Stimulated activated CD4-positive, alpha-beta T cell treated with anti-CD3 and anti-CD28 coated beads, Interleukin-4, amount 100 ng/mL, for 24 hours (primary cell): Measurements from ENCODE around the gene TMEM266.

ENCODE experiments used
- DNase-seq: peaks from one replicate; pipeline ENCODE4 v3.0.0-alpha.2; 2020

TMEM266 gene

DNA sequence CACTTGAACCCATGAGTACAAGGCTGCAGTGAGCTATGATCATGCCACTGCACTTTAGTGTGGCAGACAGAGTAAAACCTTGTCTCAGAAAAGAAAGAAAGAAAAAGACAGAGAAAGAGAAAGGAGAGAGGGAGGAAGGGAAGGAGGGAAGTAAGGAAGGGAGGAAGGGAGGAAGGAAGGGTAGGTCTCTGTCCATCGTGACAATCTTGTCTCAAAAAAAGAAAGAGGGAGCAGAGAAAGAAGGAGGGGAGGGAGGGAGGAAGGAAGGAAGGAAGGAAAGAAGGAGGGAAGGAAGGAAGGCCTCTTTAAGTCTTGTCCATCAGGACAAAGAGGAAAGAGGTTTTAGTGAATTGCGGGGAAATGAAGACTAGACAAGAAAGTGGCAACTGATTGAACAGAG, 129.3 kb downstream of the TMEM266 start:
- DNase-seq, result no peak

DNA sequence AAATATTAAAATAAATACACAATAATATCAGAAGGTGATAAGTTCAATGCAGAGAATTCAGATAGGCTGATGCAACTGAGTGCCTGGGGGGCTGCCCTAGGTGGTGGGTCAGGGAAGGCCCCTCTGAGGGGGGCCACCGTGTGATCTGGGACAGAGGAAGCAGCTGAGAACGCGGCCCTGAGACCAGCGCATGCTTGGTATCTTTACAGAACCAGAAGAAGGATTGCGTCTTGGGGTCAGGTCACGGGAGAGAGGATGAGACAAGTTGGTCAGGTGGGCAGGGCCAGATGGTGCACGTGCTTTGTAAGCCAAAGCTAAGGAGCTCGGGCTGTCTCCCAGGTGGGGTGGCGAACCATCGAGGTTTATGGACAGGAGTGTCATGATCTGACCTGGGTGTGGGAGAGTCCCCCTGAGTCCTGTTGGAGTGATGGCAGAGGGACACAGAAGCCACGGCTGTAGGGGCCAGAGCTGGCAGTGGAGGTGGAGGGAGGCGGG, 130.3 kb downstream of the TMEM266 start:
- no peak for DNase-seq

DNA sequence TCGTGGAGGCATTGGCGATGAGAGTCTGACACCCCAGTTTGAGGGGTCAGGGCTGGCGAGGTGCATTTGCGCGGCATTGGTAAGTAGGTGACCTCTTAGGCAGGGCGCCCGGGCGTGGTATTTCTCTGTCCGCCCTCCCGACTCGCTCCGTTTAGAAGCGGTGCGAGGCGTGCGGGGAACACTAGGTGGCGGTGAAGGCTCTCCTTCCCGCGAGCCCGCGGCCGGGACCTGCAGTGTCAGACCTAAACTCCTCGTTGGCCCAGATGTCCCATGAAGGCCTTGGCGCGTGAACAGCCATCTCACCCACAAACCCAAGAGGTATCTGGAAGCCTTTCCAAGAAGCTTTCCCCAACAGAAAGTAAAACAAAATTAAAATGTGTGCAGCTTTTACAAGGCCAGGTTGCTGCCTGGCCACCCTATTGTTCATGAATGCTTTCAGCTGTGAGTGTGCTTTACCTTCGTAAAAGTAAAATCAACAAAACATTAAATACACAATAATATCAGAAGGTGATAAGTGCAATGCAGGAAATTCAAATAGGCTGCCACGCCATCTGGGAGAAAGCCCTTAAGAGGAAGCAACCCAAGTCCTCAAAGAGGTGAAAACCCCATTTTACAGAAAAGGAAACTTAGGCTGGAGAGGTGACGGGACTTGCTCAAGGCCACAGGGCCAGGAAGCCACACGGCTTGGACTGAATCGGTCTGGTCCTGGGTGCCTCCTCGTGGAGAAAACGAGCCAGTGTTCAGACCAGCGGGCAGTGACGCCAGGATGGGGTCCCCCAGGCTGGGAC, 131.2 kb downstream of the TMEM266 start:
- DNase-seq, result peak; percentile 72

DNA sequence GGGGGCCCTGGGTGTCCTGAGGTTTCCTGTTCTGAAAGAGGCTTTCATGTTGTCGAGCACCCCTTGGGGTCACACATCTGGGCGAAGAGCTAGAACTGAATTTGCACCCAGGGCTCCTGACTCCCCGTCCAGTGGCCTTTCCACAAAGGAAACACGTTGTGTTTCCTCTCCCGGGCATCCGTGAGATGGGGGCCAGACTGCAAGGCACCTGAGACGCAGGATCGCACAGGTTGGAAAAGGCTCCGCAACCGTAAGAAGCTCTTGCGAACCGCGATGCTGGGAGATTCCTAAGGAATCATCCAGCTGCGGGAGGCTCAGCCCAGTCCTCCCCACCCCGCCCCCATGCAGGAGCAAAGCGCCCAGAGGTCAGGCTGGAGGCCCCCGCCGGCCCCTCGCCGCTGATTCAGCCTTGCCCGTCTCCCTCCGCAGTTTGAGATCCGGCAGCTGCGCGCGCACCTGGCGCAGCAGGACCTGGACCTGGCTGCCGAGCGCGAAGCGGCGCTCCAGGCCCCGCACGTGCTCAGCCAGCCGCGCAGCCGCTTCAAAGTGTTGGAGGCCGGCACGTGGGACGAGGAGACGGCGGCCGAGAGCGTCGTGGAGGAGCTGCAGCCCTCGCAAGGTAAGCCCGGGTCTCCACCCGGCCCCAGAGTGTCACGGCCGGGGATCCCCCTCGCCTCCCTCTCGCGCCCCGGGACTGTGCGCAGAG, 131.9 kb downstream of the TMEM266 start:
- DNase-seq, result no peak

DNA sequence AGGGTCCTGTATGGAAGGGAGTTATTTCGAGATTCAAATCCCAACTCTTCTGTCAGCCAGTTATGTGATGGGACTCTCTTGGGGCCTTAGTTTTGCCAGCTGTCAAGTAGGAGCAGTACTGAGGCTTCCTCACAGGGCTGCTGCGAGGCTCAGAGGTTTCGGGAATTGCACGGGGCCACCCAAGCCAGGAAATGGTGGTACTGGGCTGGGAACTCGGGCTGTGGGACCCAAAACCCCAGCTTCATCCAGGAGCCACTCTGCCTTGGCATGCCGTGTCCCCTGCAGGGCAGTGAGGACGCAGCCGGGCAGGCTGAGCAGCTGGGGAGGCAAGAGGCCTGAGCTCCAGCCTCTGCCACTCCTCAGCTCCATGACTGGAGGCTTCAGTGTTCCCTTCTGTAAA, 132.9 kb downstream of the TMEM266 start:
- DNase-seq, result no peak

DNA sequence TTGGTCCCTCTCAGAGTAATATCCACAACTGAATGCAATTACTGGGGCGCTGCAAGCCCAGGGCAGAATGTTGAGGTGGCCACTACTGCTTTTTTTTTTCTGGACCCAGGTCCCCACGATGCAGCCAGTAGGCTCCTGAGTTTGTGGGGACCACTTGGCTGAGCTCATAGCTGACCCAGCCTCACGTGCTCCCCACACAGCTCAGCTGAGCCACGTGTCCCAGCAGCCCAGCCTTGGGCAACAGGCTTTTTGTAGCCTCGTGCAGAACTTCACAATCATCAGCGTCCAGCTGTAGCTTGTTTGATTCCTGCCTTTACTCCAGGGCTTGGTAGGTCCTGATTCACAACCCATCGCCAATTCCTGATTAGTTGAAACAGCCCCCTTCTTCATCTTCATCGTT, 134.1 kb downstream of the TMEM266 start:
- no peak for DNase-seq

DNA sequence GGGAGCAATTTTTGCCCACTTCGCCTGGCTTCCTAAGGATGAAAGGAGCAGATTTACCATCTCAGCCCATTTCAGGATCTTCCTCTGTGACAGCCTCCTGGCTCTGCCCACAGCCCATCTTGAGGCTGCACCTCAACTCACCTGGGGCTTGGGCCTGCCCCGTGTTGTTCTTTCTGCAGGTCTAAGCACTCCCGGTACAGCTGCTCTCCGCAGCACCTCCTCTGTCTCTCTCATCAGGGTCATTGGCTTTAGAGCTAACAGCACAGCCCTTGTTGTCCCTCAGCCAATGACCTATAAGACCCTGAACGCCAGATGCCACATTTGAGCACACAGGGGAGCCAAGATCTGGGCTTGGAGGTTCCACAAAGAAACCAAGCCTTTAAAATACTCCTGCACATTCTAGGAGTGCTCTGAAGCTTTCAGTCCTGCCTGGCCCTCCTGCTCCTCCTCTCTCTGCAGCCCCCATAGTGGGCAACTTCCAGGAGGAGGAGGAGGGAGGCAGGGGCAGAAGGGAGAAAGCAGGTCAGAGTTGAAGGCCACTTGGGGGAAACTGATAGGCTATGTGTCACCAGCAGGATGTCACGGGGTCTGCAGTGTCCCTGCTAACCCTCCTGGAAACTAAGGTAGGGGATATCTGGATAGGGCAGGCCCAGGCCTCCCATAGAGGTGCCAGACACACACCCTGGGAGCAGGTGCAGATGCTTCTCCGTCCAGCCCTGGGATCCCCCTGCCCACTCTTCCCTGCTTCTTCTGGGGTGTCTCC, 135.9 kb downstream of the TMEM266 start:
- DNase-seq, result no peak

DNA sequence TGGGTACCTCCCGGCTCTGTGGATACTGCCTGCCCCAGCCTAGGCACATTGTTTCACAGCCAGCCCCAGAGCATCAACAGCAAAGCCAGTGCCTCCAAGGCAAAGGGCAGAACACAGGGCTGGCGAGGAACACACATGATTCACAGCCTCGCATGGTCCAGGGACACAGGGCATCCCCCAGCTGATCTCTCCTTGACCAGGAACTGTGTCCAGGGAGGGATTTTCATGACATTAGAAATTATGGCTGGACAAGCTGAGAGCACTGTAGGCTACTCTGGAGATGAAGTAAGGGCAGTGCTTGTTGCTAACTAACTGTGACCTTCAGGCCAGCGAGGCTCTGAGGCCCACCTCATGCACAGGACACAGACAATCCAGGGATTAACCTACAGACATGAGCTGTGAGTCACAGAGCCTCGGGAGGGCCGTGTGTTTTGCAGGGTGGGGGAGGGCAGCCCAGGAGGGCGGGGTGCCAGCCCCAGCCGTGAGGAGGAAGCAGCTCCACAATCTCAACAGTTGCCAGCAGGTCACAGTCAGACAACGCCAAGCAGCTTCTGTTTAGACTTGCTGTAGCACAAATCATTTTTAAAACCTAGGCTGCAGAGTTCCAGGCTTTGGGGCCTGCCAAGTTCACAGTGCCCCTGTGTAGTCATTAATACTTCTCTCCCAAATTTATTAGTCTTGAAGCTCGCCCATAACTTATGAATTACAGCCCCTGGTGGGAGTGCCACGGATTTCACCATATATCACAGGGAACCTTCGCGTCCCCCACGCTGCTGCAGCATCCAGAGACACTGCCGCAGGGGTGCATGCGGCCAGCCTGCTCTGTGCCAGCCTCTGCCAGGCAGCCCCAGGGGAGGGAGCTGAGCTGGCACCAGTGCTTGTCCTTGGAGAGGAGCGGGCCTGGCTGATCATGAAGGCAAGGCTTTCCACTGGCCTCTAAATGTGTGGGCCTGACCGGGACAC, 136.8 kb downstream of the TMEM266 start:
- no peak for DNase-seq

DNA sequence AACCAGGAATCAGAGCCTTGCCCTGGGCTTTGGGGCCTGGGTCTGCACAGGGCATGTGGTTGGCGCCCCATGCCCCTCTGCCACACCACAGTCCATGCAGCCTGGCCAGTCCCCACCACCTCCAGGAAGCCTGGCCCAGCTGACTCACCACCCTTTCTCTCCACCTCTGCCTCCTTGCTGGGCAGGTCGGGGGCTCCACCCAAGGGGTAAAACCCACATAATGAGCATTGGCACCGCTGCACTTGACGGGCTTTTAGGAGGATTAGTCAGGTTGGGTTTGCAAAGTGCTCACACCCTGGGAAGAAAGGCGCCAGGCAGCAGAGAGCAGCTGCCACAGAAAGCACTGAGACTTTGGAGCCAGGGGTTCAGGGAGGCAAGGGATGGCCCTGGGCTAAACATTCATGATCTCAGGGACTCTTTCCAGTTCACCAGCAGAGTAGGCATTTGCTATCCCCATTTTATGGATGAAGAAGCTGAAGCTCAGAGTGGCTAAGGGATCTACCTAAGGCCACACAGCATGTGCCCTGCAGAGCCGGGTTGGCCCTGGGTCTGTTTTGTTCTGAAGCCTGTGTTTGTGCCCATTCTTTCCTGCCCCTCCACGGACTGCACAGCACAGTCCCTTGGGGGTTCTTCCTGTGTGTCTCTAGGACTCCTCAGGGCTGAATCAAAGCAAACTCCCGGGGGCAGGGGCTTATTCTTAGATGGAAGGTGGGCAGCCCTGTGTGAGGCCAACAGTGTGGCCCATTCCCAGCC, 138.1 kb downstream of the TMEM266 start:
- no peak for DNase-seq

DNA sequence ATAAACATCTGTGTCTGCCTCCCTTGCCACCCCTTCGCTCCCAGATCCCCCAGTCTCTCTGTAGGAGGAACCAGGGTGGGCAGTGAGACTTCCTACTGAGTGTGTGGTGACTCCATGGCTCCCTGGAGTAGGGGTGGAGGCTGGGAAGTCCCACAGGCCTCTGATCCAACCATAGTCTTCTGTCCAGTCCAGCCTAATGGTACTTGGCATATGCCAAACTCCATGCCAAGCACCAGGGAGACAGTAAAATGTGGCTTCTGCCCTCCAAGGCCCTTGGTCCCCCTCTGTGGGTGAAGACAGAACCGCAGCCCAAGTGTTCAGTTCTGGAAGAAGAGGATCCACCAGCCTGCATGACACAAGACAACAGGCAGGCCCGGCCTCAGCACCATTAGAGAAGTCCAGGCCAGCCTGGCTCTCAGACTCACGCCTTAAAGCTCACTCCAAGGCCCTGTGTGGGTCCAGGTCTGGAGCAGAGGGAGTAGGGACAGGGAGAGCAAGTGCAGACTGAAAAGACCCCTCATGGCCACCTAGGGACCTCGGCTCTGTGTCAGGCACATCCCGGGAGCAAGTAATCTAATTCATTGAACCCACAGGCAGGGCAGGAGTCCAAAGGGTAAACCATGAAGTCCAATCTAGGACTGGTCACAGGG, 138.8 kb downstream of the TMEM266 start:
- DNase-seq, result no peak

DNA sequence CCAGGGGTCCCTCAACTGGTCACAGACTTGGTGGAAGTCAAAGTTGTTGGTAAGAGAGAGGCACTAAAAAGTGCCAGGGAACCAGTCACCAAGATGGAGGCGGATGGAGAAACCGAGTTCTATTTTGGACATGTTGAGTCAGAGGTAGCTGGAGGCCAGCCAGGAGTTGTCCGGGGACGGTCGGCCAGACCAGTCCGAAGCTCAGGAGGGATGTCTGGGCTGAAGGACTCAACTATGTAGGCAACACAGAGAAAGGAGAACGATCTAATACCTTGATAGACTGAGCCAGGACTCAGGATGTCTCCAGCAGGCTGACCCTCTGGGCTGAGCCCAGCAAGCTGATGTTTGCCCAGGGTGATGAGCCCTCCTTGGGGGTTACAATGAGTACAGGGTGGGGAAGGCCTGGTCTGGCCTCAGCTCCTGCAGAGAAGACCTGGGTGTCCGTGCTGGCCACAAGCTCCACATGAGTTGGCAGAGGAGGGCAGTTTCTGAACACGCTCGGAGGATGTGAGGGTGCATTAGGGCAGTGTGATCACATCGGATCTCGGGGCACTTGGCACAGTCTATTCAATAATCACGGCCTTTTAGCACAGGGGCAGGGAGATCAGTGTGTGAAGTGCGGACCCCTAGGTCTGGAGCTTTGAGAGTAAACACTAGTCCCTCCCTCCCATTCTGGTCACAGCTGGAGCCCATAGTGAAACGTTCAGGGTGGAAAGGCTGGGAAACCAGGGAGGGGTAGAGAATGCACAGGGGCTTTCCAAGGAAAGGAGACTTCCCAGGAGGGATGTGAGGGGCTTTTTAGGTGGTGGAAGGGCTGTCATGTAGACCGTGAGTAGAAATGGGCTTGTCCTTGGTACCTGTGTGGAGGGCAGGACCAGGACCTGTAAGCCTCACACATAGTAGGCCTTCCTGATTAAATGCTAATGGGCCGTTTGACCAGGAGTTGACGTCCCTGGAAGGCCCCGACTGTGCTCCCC, 139.6 kb downstream of the TMEM266 start:
- DNase-seq, result no peak

DNA sequence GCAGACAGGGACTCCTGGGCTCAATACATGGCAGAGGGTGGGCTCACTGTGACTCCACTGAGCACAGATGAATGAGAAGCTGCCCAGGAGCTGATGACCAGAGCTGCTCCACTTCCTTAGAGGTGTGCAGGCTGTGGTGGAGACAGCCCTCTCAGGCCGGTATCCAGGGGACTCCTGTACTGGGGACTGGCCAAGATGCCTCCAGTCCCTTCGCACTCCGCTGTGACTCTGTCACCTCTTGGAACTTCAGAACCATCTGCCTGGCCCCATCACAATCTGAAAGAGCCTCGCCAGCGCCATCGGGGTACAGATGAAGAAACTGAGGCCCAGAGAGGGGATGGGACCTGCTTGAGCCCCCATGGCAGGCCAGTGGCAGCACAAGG, 140.3 kb downstream of the TMEM266 start:
- no peak for DNase-seq

DNA sequence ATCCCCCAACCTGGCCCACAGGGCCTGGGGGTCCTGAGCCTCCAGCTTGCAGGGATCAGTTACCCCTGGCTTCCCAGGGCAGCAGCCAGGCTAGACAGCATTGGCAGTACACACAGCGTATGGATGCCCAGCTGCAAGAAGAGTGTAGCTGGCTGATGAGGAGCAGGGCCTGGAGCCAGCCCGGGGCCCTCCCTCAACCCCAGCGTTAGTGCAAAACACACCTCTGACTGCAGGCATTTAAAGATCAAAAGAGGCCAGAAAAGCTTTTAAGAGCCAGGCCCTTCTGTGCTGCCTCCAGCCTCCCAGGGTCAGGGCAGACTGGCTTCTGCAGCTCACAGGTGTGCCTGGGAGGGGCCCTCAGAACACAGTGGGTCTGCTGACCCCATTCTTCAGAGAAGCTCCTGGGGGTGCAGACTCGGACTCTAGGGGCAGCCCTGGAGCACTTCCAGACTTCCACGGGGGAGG, 140.9 kb downstream of the TMEM266 start:
- DNase-seq, result no peak

DNA sequence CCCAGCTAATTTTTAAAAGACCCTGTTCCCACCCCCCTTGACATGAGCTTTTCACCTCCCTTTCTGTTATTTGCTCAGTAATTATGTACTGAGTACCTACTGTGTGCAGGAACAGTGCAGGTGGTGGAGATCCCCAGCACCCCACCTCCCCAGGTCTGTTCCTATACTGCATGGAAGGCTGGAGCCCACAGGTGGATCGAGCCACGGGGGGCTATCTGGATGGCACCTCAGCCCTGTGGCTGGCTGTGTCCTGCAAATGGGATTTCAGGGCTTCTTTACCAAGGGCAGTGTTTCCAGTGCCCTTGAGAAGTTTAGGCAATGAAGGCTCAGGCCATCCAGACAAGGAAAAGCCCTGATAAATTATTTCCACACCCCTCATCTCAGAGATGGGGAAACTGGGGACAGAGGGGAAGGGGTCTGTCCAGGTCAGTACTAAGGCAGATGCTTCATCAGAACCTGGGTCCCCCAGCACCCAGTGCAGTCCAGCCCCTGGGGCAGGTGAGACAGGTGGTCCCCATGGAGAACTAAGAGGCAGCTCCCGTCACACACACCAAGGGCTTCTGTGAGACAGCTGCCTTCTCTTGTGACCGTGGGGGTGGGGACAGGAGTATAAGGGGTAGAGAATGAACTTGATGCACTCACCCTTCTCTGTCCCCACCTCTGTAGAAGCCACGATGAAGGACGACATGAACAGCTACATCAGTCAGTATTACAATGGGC, 141.9 kb downstream of the TMEM266 start:
- DNase-seq, result no peak

DNA sequence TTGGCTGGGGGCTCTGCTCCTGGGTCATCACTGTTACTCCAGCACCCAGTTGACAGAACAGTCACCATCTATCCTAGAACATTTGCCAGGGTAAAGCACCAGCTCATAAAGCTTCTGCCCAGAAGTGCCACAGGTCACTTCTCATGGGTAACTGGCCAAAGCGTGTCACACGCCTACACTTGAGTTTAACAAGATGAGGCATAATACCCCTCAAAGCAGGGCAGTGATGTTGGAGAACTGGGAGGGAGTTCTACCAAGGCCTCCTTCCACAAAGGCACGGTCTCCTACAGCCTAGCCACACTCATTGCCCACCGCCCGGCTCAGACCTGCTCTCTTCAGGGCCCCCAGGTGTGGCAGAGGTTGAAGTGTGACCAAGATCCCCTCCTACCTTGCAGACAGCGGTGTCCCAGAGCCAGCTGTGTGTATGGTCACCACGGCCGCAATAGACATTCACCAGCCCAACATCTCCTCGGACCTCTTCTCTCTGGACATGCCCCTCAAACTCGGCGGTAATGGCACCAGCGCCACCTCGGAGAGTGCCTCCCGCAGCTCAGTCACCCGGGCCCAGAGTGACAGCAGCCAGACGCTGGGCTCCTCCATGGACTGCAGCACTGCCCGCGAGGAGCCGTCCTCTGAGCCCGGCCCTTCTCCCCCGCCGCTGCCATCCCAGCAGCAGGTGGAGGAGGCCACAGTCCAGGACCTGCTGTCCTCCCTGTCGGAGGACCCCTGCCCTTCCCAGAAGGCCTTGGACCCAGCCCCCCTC, 143.7 kb downstream of the TMEM266 start:
- DNase-seq, result no peak

DNA sequence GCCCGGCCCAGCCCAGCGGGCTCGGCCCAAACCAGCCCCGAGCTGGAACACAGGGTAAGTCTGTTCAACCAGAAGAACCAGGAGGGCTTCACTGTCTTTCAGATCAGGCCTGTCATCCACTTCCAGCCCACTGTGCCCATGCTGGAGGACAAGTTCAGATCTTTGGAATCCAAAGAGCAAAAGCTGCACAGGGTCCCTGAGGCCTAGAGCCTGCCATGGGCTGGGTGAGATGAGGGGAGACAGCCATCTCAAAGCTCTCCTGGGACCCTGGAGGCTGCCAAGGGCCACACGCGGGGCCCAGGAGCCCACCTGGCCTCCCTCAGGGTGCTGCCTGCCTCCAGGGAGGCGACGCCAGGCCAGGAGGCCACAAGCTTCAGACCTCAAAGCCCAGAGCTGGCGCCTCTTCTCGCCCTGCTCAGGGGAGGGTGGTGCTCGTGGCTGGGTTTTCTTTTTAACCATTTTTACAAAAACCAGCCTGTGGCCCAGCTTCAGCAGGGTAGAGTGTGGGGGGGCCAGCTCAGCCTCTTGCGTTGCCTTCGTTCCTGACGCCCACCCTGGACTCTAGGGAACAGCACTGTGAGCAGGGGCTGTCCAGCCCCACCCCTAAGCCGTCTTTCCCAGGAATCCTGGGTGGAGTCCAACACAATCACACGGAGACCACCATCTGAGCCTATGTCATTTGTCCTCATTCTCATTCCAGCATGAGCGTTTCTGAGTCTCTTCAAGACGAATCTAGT, 144.5 kb downstream of the TMEM266 start:
- DNase-seq, result no peak

DNA sequence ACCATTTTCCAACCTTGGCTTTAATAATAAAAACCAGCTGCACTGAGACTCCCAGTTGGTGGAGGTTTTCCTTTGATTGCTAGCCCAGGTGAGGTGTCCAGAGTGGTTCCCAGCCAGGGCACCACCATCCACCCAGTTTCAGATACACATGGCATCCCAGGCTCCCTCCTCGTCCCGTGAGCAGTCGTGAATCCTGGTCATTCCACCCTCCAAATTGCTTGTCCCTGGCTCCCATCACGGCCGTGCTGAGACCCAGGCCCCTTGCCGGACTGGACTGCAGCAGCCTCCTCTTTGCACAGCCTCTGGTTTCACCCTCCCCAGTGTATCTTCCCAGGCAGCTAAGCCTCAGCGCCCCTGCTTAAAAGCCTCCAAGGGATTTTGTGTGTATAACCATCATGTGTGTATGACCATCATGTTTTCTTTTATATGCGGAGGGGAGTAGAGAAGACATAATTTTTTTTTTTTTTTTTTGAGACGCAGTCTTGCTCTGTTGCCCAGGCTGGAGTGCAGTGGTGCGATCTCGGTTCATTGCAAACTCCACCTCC, 145.2 kb downstream of the TMEM266 start:
- no peak for DNase-seq
